Measurements from ENCODE around the gene BNC2. TPM values are rescaled to one million over a fixed set of nuclear protein-coding genes. Genes with fewer than 3 reads are reported as not detected.
A peak's percentile ranks its signal among the peaks of the same experiment; 100 is the strongest.

Gene BNC2
- total RNA-seq, 1 donor from 2014 or later, result 38.0 TPM

GRCh38 chr9:16391369-16391768 is 479.1 kb downstream of the BNC2 start:
- H3K79me2 ChIP-seq (ENCODE audit: insufficient read depth, low read length), result no peaks in the 10 kb centered on the region
- H3K27ac ChIP-seq (ENCODE audit: low read depth, low read length), result no peak overlapping the region
- peaks cover 2% of the 10 kb centered on the region for H3K4me1 Mint-ChIP-seq (ENCODE audit: low read depth, unreplicated experiment)
- H3K9ac ChIP-seq (ENCODE audit: low read length), result no peak overlapping the region
- H3K9me3 Mint-ChIP-seq (ENCODE audit: unreplicated experiment), result peaks cover 9% of the 10 kb centered on the region
- H3K27ac Mint-ChIP-seq (ENCODE audit: unreplicated experiment), result no peak overlapping the region
- H3K4me3 ChIP-seq (ENCODE audit: insufficient read depth, low read depth, low read length), result no peak overlapping the region
- H3K36me3 ChIP-seq (ENCODE audit: insufficient read depth, low read length), result no peaks in the 10 kb centered on the region
- TF ChIP-seq CTCF (IDR thresholded peaks at IDR 0.05; ENCODE audit: insufficient read depth, low read depth, low read length) (no peak), EZH2 (IDR thresholded peaks at IDR 0.05; ENCODE audit: insufficient read depth, low read length) (no peak)
- DNase-seq (ENCODE audit: low read depth) (no peak), FAIRE-seq (no peak)
- no peak overlapping the region for H2AFZ ChIP-seq (ENCODE audit: low read depth, low read length)
- H3K4me2 ChIP-seq (ENCODE audit: low read length), result no peak overlapping the region
- peaks cover 5% of the 10 kb centered on the region for H3K9me3 ChIP-seq (ENCODE audit: insufficient read depth, low read depth, low read length)
- no peaks in the 10 kb centered on the region for H4K20me1 ChIP-seq (ENCODE audit: insufficient read depth, low read length)
- H3K27me3 ChIP-seq (ENCODE audit: insufficient read depth, low read length), result no peaks in the 10 kb centered on the region
- peaks cover 4% of the 10 kb centered on the region for H3K36me3 Mint-ChIP-seq (ENCODE audit: low read depth, unreplicated experiment)
- H3K27me3 Mint-ChIP-seq (ENCODE audit: low read depth, unreplicated experiment), result no peaks in the 10 kb centered on the region
- H3K4me1 ChIP-seq (ENCODE audit: insufficient read depth, low read length), result no peaks in the 10 kb centered on the region
- no peak overlapping the region for H3K4me3 Mint-ChIP-seq (ENCODE audit: unreplicated experiment)

- Histone ChIP-seq H3K27me3 (ENCODE audit: insufficient read depth, low read length) (no peaks in the 10 kb centered on the region), H3K4me1 (ENCODE audit: insufficient read depth, low read length) (peaks cover 11% of the 10 kb centered on the region), H3K9me3 (ENCODE audit: insufficient read depth, low read depth, low read length) (no peaks in the 10 kb centered on the region), H3K4me3 (ENCODE audit: insufficient read depth, low read depth, low read length) (no peak overlapping the region), H3K27ac (ENCODE audit: low read depth, low read length) (no peak overlapping the region), H3K36me3 (ENCODE audit: insufficient read depth, low read length) (no peaks in the 10 kb centered on the region), H3K79me2 (ENCODE audit: insufficient read depth, low read length) (no peaks in the 10 kb centered on the region), H3K4me2 (ENCODE audit: low read length) (no peak overlapping the region), H3K9ac (ENCODE audit: low read length) (no peak overlapping the region), H4K20me1 (ENCODE audit: insufficient read depth, low read length) (no peaks in the 10 kb centered on the region), H2AFZ (ENCODE audit: low read depth, low read length) (no peak overlapping the region)
- Mint-ChIP-seq H3K9me3 (ENCODE audit: unreplicated experiment) (peaks cover 12% of the 10 kb centered on the region), H3K27me3 (ENCODE audit: low read depth, unreplicated experiment) (no peaks in the 10 kb centered on the region), H3K4me1 (ENCODE audit: low read depth, unreplicated experiment) (peaks cover 2% of the 10 kb centered on the region), H3K36me3 (ENCODE audit: low read depth, unreplicated experiment) (no peaks in the 10 kb centered on the region), H3K4me3 (ENCODE audit: unreplicated experiment) (no peak overlapping the region), H3K27ac (ENCODE audit: unreplicated experiment) (peak overlapping the region; percentile 42)
- TF ChIP-seq EZH2 (IDR thresholded peaks at IDR 0.05; ENCODE audit: insufficient read depth, low read length) (no peak), CTCF (IDR thresholded peaks at IDR 0.05; ENCODE audit: insufficient read depth, low read depth, low read length) (no peak)
- no peak for DNase-seq (ENCODE audit: low read depth)
- FAIRE-seq, result no peak
These were observed 483.1 kb downstream of the BNC2 start for GRCh38 chr9:16387382-16387781.

GRCh38 chr9:16386827-16387077 is 483.7 kb downstream of the BNC2 start:
- Histone ChIP-seq H4K20me1 (ENCODE audit: insufficient read depth, low read length) (no peaks in the 10 kb centered on the region), H3K4me1 (ENCODE audit: insufficient read depth, low read length) (peaks cover 11% of the 10 kb centered on the region), H3K4me2 (ENCODE audit: low read length) (no peak overlapping the region), H3K4me3 (ENCODE audit: insufficient read depth, low read depth, low read length) (no peak overlapping the region), H2AFZ (ENCODE audit: low read depth, low read length) (no peak overlapping the region), H3K27me3 (ENCODE audit: insufficient read depth, low read length) (no peaks in the 10 kb centered on the region), H3K9me3 (ENCODE audit: insufficient read depth, low read depth, low read length) (no peaks in the 10 kb centered on the region), H3K36me3 (ENCODE audit: insufficient read depth, low read length) (no peaks in the 10 kb centered on the region), H3K9ac (ENCODE audit: low read length) (no peak overlapping the region), H3K27ac (ENCODE audit: low read depth, low read length) (no peak overlapping the region), H3K79me2 (ENCODE audit: insufficient read depth, low read length) (no peaks in the 10 kb centered on the region)
- TF ChIP-seq EZH2 (IDR thresholded peaks at IDR 0.05; ENCODE audit: insufficient read depth, low read length) (no peak), CTCF (IDR thresholded peaks at IDR 0.05; ENCODE audit: insufficient read depth, low read depth, low read length) (no peak)
- Mint-ChIP-seq H3K36me3 (ENCODE audit: low read depth, unreplicated experiment) (no peaks in the 10 kb centered on the region), H3K27ac (ENCODE audit: unreplicated experiment) (no peak overlapping the region), H3K4me3 (ENCODE audit: unreplicated experiment) (no peak overlapping the region), H3K9me3 (ENCODE audit: unreplicated experiment) (peaks cover 12% of the 10 kb centered on the region), H3K4me1 (ENCODE audit: low read depth, unreplicated experiment) (peaks cover 2% of the 10 kb centered on the region), H3K27me3 (ENCODE audit: low read depth, unreplicated experiment) (no peaks in the 10 kb centered on the region)
- FAIRE-seq (no peak), DNase-seq (ENCODE audit: low read depth) (no peak)

All from astrocyte (in vitro differentiated cells and primary cell).